ENCODE measurements around the gene APOBEC4.
A peak's percentile ranks its signal among the peaks of the same experiment; 100 is the strongest.
"Not testable (repeated sequence)": the region's sequence is repeated elsewhere in the genome, so short reads cannot be mapped to it uniquely, and the experiment has no call there.

Gene APOBEC4

DNA sequence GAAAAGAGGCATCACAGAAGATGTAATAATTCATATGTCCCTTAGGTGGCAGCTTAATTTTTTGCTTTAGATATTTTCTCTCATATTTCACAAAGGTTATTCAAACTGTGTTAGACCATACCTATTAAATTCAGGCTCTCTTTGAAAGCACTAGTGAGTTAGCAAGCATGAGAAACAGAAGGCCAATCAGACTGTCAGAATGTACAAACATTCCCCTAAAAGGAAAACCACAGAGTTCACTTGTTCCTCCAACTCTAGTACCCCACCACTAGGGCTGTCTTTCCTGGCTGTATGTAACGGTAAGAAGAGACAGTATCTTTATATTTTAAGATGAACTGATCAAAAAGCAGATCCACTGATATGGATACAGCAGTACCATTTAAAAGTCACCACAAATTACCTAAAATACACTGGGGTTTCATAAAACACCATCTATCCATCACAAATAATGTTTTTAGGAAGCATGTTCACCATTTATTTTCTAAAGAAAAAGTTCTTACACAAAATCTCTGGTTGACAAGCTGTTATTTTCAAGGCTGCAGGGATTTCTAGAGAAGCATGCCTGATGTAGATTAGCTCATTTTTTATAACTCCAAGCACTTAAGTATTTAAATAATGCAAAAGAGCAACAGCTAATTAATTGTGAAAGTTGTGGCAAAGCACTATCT is 19.3 kb downstream of the APOBEC4 start:
- H3K9me3 ChIP-seq (ENCODE audit: control insufficient read depth in 2 of 2, low read length in 2 of 2): no peaks in the 10 kb centered on the region
- H3K4me3 ChIP-seq (ENCODE audit: low read length in 2 of 2): peak overlapping the region; percentile 87 to 89
- H3K4me1 ChIP-seq (ENCODE audit: control insufficient read depth, insufficient read depth, low read length): peaks cover 6% of the 10 kb centered on the region
- H3K9ac ChIP-seq (ENCODE audit: low read length in 2 of 2): peak overlapping the region; percentile 82 to 97
- peaks cover 3 to 11% of the 10 kb centered on the region in 2 donors for H3K36me3 ChIP-seq (ENCODE audit: control insufficient read depth in 2 of 2, insufficient read depth in 2 of 2, low read length in 2 of 2)
- H3K27me3 ChIP-seq (ENCODE audit: control insufficient read depth in 1 of 2, insufficient read depth in 2 of 2, low read length in 2 of 2): no peaks in the 10 kb centered on the region
- H3K27ac ChIP-seq (ENCODE audit: low read length): peak overlapping the region; percentile 77

DNA sequence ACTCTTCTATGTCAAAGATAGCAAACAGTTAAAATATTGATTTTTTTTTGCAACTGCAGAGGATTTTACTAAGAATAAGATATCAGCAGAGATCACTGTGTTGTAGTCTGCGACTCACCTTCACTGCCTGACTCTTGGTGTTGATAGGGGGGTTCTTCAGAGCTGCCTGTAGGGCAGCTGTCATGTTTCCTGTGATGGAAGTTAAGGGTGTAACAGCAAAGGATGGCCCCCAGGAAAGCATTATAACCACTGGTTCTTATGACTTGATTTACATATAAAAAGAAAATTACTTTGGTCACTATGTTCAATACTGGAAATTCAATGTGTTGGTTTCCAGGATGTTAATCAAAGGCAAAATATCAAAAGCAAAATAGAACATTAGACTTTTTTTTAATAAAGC is 20.2 kb downstream of the APOBEC4 start:
- peaks cover 6% of the 10 kb centered on the region for H3K4me1 ChIP-seq (ENCODE audit: control insufficient read depth, insufficient read depth, low read length)
- peaks cover 8 to 16% of the 10 kb centered on the region in 2 donors for H3K36me3 ChIP-seq (ENCODE audit: control insufficient read depth in 2 of 2, insufficient read depth in 2 of 2, low read length in 2 of 2)
- H3K27ac ChIP-seq (ENCODE audit: low read length): peak overlapping the region; percentile 77
- no peaks in the 10 kb centered on the region for H3K9me3 ChIP-seq (ENCODE audit: control insufficient read depth in 2 of 2, low read length in 2 of 2)
- peak overlapping the region; percentile 87 to 89 for H3K4me3 ChIP-seq (ENCODE audit: low read length in 2 of 2)
- H3K27me3 ChIP-seq (ENCODE audit: control insufficient read depth in 1 of 2, insufficient read depth in 2 of 2, low read length in 2 of 2): no peaks in the 10 kb centered on the region
- H3K9ac ChIP-seq (ENCODE audit: low read length in 2 of 2): peak overlapping the region; percentile 82 to 97

DNA sequence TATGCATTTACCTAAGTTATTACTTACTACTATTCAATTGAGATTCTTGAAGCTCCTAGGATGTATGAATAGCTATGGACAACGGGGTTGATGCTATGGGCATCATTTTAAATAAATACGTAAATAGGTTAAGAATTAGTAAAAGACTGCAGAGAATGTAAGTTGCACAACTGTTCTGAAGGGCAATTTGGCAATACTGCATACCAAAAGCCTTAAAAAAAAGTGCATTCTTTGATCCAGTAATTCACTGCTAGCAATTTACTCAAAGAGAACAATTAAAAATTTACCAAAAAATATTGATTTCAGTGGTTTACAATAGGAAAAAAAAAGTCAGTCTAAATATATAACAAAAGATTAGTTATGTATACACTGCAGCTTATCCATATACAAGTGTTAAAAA is 21.0 kb downstream of the APOBEC4 start:
- Histone ChIP-seq H3K27ac (ENCODE audit: low read length) (peak overlapping the region; percentile 77), H3K27me3 (ENCODE audit: control insufficient read depth in 1 of 2, insufficient read depth in 2 of 2, low read length in 2 of 2) (no peaks in the 10 kb centered on the region), H3K4me3 (ENCODE audit: low read length in 2 of 2) (peak overlapping the region; percentile 87 to 89), H3K4me1 (ENCODE audit: control insufficient read depth, insufficient read depth, low read length) (peaks cover 6% of the 10 kb centered on the region), H3K9me3 (ENCODE audit: control insufficient read depth in 2 of 2, low read length in 2 of 2) (no peaks in the 10 kb centered on the region), H3K9ac (ENCODE audit: low read length in 2 of 2) (peak overlapping the region in 1 of 2 donors; percentile 97), H3K36me3 (ENCODE audit: control insufficient read depth in 2 of 2, insufficient read depth in 2 of 2, low read length in 2 of 2) (peaks cover 8 to 22% of the 10 kb centered on the region in 2 donors)

DNA sequence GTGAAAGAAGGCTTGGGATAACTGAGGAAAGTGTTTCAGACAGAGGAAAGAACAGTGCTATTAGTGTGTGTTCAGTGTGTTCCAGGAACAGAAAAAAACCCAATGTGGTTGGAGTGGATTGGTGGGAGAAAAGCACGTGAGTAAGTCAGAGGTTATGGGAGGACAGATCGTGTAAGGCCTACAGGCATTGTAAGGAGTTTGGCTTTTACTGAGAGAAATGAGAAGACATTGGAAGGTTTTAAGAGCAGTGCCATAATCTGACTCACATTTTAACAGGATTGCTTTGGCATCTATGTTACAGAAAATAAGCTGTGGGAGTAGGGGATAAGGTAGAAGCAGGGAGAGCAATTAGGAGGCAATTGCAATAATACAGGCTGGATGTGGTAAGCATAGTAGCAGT is 22.4 kb downstream of the APOBEC4 start:
- H3K9me3 ChIP-seq (ENCODE audit: control insufficient read depth in 2 of 2, low read length in 2 of 2): no peaks in the 10 kb centered on the region
- no peaks in the 10 kb centered on the region for H3K27me3 ChIP-seq (ENCODE audit: control insufficient read depth in 1 of 2, insufficient read depth in 2 of 2, low read length in 2 of 2)
- H3K36me3 ChIP-seq (ENCODE audit: control insufficient read depth in 2 of 2, insufficient read depth in 2 of 2, low read length in 2 of 2): peaks cover 8 to 22% of the 10 kb centered on the region in 2 donors
- peak overlapping the region in 1 of 2 donors; percentile 19 for H3K9ac ChIP-seq (ENCODE audit: low read length in 2 of 2)
- H3K27ac ChIP-seq (ENCODE audit: low read length): peak overlapping the region; percentile 1
- peaks cover 2% of the 10 kb centered on the region for H3K4me1 ChIP-seq (ENCODE audit: control insufficient read depth, insufficient read depth, low read length)
- peak overlapping the region in 1 of 2 donors; percentile 33 for H3K4me3 ChIP-seq (ENCODE audit: low read length in 2 of 2)

DNA sequence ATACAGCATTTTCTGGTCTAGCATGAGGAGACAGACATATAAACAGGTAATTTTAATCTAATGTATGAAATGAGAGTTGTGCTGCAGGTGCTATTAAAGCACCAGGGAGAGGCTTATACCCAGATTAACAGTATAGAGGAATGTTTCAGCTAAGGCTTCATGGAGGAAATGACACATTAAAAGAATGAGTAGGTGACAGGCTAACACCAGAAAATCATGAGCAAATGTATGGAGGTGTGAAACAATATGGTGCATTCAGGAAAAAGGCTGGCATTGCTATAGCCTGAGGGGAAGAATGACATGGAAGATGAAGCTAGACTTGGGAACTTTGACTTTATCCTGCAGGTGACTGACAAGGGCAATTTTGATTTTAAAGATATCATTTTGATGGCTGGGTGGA is 24.6 kb downstream of the APOBEC4 start:
- H3K27ac ChIP-seq (ENCODE audit: low read length): no peak overlapping the region

DNA sequence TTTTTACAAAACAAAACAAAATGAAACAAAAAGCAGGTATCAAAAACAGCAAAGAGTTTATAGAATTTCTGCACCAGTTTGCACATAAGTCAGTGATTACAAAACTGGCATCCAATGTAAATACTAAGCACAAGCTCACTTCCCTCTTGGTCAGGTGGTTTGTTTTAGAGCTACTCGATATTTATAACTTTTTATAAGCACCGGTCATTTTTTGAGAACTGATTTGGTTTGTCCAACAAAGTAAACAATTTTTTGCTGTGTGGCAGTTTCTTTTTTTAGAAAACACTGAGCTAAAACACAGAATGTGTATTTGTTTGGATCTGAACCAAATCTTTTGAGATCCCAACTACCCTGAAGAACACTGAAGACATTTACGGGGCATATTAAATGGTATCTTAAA is 26.9 kb downstream of the APOBEC4 start:
- peak overlapping the region; percentile 1 for H3K27ac ChIP-seq (ENCODE audit: low read length)
- peaks cover 14% of the 10 kb centered on the region for H3K4me1 ChIP-seq (ENCODE audit: control insufficient read depth, insufficient read depth, low read length)
- peaks cover 8 to 27% of the 10 kb centered on the region in 2 donors for H3K36me3 ChIP-seq (ENCODE audit: control insufficient read depth in 2 of 2, insufficient read depth in 2 of 2, low read length in 2 of 2)
- not testable (repeated sequence) for H3K27me3 ChIP-seq (ENCODE audit: control insufficient read depth in 1 of 2, insufficient read depth in 2 of 2, low read length in 2 of 2); H3K4me3 ChIP-seq (ENCODE audit: low read length in 2 of 2); H3K9ac ChIP-seq (ENCODE audit: low read length in 2 of 2); H3K9me3 ChIP-seq (ENCODE audit: control insufficient read depth in 2 of 2, low read length in 2 of 2)

More for the DNA sequence above, 24.6 kb downstream of the APOBEC4 start:
- H3K9ac ChIP-seq (ENCODE audit: low read length in 2 of 2): no peak overlapping the region
- H3K27me3 ChIP-seq (ENCODE audit: control insufficient read depth in 1 of 2, insufficient read depth in 2 of 2, low read length in 2 of 2): no peaks in the 10 kb centered on the region
- H3K4me1 ChIP-seq (ENCODE audit: control insufficient read depth, insufficient read depth, low read length): peaks cover 7% of the 10 kb centered on the region
- no peak overlapping the region for H3K4me3 ChIP-seq (ENCODE audit: low read length in 2 of 2)
- no peaks in the 10 kb centered on the region for H3K9me3 ChIP-seq (ENCODE audit: control insufficient read depth in 2 of 2, low read length in 2 of 2)
- peaks cover 8 to 27% of the 10 kb centered on the region in 2 donors for H3K36me3 ChIP-seq (ENCODE audit: control insufficient read depth in 2 of 2, insufficient read depth in 2 of 2, low read length in 2 of 2)

DNA sequence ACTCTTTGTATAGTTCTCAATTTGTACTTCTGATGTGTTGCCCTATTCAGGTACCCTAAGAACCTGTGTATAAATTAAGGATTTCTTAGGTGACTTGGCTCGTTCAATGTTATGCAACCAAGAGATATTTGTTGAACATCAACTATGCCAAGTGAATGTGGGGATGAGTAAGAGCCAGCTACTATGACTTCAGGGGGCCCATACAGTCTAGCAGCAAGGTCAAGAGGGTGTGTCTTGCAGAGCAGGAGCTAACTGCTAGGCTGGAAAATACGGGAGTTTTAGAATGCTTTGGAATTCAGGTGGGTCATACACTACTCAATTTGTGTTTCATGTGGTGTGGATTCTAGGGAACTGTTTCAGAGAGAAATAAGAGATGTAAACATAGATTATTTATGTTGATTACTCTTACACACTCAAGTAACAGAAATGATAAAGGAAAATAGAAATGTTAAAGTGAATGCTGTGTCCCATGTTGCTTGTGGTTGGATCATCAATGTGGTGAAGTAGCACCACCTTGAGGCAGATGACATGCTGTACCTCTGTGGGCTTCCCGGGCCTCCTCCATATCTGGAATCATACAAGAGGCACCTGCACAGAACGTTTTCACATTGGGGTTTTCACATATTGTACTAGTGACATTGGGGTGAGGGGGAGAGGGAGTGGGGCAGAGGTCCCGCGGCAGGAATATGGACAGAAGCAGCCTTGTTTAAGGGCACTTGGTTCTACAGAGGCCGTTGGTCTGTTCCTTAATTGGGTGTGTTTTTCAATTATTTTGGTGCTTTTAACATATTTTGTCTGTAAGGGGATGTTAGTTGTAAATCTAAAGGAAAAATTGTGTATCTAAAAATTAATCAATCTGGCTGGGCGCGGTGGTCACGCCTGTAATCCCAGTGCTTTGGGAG is 30.0 kb downstream of the APOBEC4 start:
- Histone ChIP-seq H3K9ac (ENCODE audit: low read length in 2 of 2) (no peak overlapping the region), H3K4me1 (ENCODE audit: control insufficient read depth, insufficient read depth, low read length) (peaks cover 12% of the 10 kb centered on the region)

DNA sequence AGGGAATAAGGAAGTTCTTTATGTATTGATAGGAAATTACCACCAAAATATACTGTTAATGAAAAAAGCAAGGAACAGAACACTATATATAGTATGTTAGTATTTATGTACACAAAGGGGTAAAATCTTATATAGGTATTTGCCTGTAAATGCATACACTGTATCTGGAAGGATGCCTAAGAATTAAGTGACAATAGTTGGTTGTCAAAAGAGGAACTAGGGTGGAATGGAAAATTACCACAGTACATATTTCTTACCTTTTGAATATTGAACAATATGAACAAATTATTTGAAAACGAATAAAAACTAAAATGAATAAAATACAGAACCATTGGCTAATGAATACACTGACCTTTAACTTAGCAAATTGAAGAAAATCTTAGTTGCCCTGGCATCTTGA is 31.1 kb downstream of the APOBEC4 start:
- Histone ChIP-seq H3K4me1 (ENCODE audit: control insufficient read depth, insufficient read depth, low read length) (peaks cover 12% of the 10 kb centered on the region), H3K27me3 (ENCODE audit: control insufficient read depth in 1 of 2, insufficient read depth in 2 of 2, low read length in 2 of 2) (no peaks in the 10 kb centered on the region), H3K27ac (ENCODE audit: low read length) (no peak overlapping the region), H3K36me3 (ENCODE audit: control insufficient read depth in 2 of 2, insufficient read depth in 2 of 2, low read length in 2 of 2) (peaks cover 0 to 5% of the 10 kb centered on the region in 2 donors), H3K9me3 (ENCODE audit: control insufficient read depth in 2 of 2, low read length in 2 of 2) (no peaks in the 10 kb centered on the region), H3K9ac (ENCODE audit: low read length in 2 of 2) (no peak overlapping the region), H3K4me3 (ENCODE audit: low read length in 2 of 2) (no peak overlapping the region)

More for the DNA sequence above, 30.0 kb downstream of the APOBEC4 start:
- H3K9me3 ChIP-seq (ENCODE audit: control insufficient read depth in 2 of 2, low read length in 2 of 2): no peaks in the 10 kb centered on the region
- no peak overlapping the region for H3K4me3 ChIP-seq (ENCODE audit: low read length in 2 of 2)
- no peaks in the 10 kb centered on the region for H3K27me3 ChIP-seq (ENCODE audit: control insufficient read depth in 1 of 2, insufficient read depth in 2 of 2, low read length in 2 of 2)
- peak overlapping the region; percentile 71 for H3K27ac ChIP-seq (ENCODE audit: low read length)
- H3K36me3 ChIP-seq (ENCODE audit: control insufficient read depth in 2 of 2, insufficient read depth in 2 of 2, low read length in 2 of 2): peaks cover 0 to 11% of the 10 kb centered on the region in 2 donors

DNA sequence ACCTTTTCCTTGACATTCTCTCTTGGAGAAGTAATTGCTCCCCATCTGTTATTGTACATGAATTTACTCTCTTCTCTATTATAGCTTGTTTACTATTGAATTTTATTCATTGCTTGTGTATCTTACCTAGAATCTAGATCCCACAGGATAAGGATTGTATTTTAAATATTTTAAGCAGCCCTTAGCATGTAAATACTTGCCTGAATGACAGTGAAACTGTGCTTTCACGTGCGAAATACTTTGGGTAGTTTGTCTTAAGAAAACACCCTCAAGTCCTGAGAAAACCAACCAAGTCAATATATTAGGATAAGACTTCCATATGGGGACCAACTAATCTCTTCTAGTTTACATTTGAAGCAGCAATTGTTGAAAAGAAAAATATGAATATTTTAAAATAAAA is 32.8 kb downstream of the APOBEC4 start:
- Histone ChIP-seq H3K27me3 (ENCODE audit: control insufficient read depth in 1 of 2, insufficient read depth in 2 of 2, low read length in 2 of 2) (no peaks in the 10 kb centered on the region), H3K27ac (ENCODE audit: low read length) (no peak overlapping the region), H3K9ac (ENCODE audit: low read length in 2 of 2) (no peak overlapping the region), H3K4me3 (ENCODE audit: low read length in 2 of 2) (no peak overlapping the region), H3K36me3 (ENCODE audit: control insufficient read depth in 2 of 2, insufficient read depth in 2 of 2, low read length in 2 of 2) (peaks cover 0 to 3% of the 10 kb centered on the region in 2 donors), H3K9me3 (ENCODE audit: control insufficient read depth in 2 of 2, low read length in 2 of 2) (no peaks in the 10 kb centered on the region), H3K4me1 (ENCODE audit: control insufficient read depth, insufficient read depth, low read length) (peaks cover 7% of the 10 kb centered on the region)

DNA sequence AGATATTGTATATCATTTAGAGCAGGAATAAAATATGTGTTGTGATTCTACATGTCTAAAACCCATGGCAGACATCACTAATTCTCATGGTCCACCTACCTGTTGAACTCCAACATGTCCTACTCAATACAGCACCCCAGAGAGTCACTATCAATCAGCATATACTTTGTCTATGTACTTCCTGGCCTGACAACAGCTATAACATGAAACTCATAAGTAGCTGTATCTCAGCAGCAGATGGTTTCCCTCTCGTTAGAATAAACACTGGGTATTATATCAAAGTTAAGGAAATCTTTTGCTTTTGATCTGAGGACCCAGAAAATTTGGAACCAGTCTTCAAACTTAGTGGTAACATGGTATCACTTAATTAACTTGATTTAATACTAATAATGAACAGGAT is 33.3 kb downstream of the APOBEC4 start:
- Histone ChIP-seq H3K36me3 (ENCODE audit: control insufficient read depth in 2 of 2, insufficient read depth in 2 of 2, low read length in 2 of 2) (peaks cover 0 to 3% of the 10 kb centered on the region in 2 donors), H3K9me3 (ENCODE audit: control insufficient read depth in 2 of 2, low read length in 2 of 2) (no peaks in the 10 kb centered on the region), H3K9ac (ENCODE audit: low read length in 2 of 2) (no peak overlapping the region), H3K27ac (ENCODE audit: low read length) (no peak overlapping the region), H3K4me1 (ENCODE audit: control insufficient read depth, insufficient read depth, low read length) (peaks cover 7% of the 10 kb centered on the region), H3K4me3 (ENCODE audit: low read length in 2 of 2) (no peak overlapping the region), H3K27me3 (ENCODE audit: control insufficient read depth in 1 of 2, insufficient read depth in 2 of 2, low read length in 2 of 2) (no peaks in the 10 kb centered on the region)
